AG08395 (cell line): ENCODE data around the gene PPIB.
"Not testable (repeated sequence)": the region's sequence is repeated elsewhere in the genome, so short reads cannot be mapped to it uniquely, and the experiment has no call there.

Source experiments
- DNase-seq: peaks from one replicate; pipeline ENCODE4 v3.0.0; 2012; ENCODE audit warnings: mixed read lengths, low spot score

The PPIB gene

GRCh38 chr15:64110108-64110701, 52.6 kb downstream of the PPIB start:
- not testable (repeated sequence) for DNase-seq

- DNase-seq: no peak
Observed at GRCh38 chr15:64107337-64107736, 55.5 kb downstream of the PPIB start.
